ENCODE data around the gene GDPD1. TPM values are rescaled to one million over a fixed set of nuclear protein-coding genes. Genes with fewer than 3 reads are reported as not detected.
"Not testable (repeated sequence)": the region's sequence is repeated elsewhere in the genome, so short reads cannot be mapped to it uniquely, and the experiment has no call there.

Gene GDPD1
- polyA plus RNA-seq, 3 donors: 9.2 to 10.3 (median 9.5) TPM

GRCh38 chr17:59299400-59300092, 79.2 kb downstream of the GDPD1 start:
- no peak for DNase-seq (ENCODE audit: extremely low read depth in 1 of 11, low read depth in 9 of 11, low spot score in 4 of 11)

DNA sequence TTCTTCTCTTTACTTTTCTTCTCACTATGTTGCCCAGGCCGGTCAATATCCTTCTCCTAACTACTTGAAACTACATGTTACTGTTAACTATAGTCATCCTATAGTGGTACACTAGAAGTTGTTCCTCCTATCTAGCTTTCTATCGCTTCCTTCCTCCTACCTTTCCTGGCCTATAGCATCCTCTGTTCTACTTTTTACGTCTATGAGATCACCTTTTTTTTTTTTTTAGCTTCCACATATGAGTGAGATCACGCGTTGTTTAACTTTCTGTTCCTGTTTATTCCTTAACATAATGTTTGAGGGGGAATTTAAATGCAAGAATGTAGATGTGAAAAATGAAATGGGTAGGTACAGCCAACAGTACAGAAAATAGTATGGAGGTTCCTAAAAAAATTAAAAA, 80.6 kb downstream of the GDPD1 start:
- no peak for DNase-seq (ENCODE audit: extremely low read depth in 1 of 11, low read depth in 9 of 11, low spot score in 4 of 11)

DNA sequence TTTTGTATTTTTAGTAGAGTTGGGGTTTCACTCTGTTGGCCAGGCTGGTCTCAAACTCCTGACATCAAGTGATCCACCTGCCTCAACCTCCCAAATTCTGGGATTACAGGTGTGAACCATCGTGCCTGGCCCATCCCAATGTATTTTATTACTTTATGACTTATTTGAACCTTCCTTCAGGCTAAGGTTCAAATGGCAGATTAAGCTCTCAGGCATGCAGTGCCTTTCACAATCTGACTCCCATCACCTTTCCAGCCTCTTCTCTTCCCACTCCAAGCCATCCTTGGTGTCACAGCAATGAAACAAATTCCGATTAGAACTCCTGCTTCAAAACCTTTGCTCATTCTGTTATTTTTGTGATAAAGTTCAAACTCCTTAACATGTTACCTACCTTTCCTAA, 84.5 kb downstream of the GDPD1 start:
- no peak for DNase-seq (ENCODE audit: extremely low read depth in 1 of 11, low read depth in 9 of 11, low spot score in 4 of 11)

- DNase-seq (ENCODE audit: extremely low read depth in 1 of 11, low read depth in 9 of 11, low spot score in 4 of 11): no peak
Observed at GRCh38 chr17:59310263-59310920, 90.1 kb downstream of the GDPD1 start.

GRCh38 chr17:59311051-59311468, 90.7 kb downstream of the GDPD1 start:
- DNase-seq (ENCODE audit: extremely low read depth in 1 of 11, low read depth in 9 of 11, low spot score in 4 of 11): peak in 4 of 11 donors; percentile 34 to 70 (median 54)

DNA sequence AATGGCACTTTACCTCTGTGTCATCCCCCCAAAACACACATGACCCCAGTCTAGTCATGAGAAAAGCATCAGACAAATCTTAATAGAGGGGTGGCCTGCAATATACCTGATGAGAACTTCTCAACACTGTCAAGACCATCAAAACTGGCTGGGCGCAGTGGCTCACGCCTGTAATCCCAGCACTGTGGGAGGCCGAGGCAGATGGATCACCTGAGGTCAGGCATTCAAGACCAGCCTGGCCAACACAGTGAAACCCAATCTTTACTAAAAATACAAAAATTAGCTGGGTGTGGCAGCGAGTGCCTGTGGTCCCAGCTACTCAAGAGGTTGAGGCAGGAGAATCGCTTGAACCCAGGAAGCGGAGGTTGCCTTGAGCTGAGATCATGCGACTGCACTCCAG, 91.2 kb downstream of the GDPD1 start:
- not testable (repeated sequence) for DNase-seq (ENCODE audit: extremely low read depth in 1 of 11, low read depth in 9 of 11, low spot score in 4 of 11)

DNA sequence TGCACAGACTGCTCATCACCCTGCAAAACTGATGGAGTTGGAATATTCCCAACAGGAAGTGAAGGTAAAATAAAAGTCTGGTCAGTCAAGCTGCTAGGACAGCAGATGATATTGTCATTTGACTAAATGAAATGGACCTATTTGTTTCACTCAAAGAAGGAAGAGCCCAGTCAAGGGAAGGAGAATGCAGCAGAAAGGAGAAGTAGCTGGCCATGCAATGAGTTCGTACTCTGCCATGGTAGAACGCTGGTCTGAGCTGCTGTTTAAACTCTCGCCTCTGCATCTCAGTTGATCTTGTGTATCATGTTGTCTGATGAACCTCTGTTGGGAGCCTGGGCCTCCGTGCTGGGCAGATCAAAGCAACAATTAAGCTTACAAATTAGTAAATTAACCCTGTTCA, 95.6 kb downstream of the GDPD1 start:
- no peak for DNase-seq (ENCODE audit: extremely low read depth in 1 of 11, low read depth in 9 of 11, low spot score in 4 of 11)

Other genes with a start within 250 kb of the GDPD1 start
- gene TRIM37, start 113.6 kb upstream of the GDPD1 start, polyA plus RNA-seq (ENCODE audit: insufficient read length in 3 of 3): 10 to 100 TPM; 25.2 to 31.1 (median 27.7) TPM
- gene SKA2, start 65.3 kb upstream of the GDPD1 start, polyA plus RNA-seq (ENCODE audit: insufficient read length in 3 of 3): 10 to 100 TPM; 58.0 to 94.2 (median 73.0) TPM
- 10 to 100 TPM; 16.1 to 26.7 (median 20.9) TPM for gene PRR11, start 64.8 kb upstream of the GDPD1 start, polyA plus RNA-seq (ENCODE audit: insufficient read length in 3 of 3)
- 10 to 100 TPM; 19.4 to 26.7 (median 23.3) TPM for gene SMG8, start 10.5 kb upstream of the GDPD1 start, polyA plus RNA-seq (ENCODE audit: insufficient read length in 3 of 3)
- gene YPEL2, start 111.1 kb downstream of the GDPD1 start, polyA plus RNA-seq (ENCODE audit: insufficient read length in 3 of 3): 10 to 100 TPM; 31.0 to 39.3 (median 34.7) TPM